Fibroblast of upper back skin (primary cell): ENCODE measurements around the gene SOAT2.
"Not testable (repeated sequence)": the region's sequence is repeated elsewhere in the genome, so short reads cannot be mapped to it uniquely, and the experiment has no call there.

ENCODE experiments used
- DNase-seq: peaks from one replicate; pipeline ENCODE4 v3.0.0-alpha.2; 2013

Gene SOAT2

DNA sequence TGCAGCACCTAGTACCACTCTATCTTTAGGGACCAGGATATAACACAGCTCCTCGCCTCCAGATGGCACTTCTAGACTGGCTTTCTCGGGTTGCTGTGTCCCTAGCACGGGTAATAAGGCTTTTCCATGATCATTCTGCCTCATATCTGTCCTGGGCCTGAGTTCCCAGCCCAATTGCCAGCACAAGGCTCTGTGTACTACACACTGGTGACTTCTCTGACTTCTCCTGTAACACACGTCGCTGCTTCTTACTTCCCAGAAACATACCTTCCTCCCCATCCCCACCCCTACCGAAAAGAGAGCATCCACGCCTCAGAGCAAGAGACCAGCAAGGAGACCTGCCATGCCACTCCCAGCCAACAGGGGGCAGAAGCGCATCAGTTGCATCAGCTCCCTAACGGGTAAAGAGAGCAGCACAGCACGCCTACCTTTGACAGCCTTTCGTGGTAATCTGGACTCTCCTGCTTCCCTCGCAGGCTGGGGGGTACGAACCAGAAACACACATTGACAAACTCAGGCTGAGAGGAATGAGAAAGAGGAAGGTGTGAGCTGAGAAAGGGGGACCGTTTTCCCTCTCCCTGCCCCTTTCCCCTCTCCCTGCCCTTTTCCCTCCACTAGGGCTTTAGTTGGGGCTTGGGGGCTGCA lies 56.0 kb downstream of the SOAT2 start:
- DNase-seq: peak; percentile 84

DNA sequence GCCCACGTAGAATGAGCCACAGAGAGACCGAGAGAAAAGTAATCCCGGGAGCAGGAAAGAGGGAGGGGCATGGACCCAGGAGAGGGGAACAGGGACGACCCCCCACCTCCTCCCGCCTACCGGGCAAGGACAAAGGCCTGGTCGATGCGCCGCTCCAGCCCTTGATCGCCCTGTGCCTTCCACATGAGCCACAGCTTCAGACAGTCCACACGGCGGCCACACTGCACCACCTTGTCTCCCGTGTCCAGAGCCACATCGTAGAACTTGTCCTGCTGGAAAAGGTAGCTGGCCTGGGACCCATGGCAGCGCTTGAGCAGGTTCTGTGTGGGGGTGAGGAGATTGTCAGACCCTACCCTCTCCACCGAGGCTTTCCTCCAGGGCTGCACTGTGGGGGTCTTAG lies 56.7 kb downstream of the SOAT2 start:
- DNase-seq: no peak

DNA sequence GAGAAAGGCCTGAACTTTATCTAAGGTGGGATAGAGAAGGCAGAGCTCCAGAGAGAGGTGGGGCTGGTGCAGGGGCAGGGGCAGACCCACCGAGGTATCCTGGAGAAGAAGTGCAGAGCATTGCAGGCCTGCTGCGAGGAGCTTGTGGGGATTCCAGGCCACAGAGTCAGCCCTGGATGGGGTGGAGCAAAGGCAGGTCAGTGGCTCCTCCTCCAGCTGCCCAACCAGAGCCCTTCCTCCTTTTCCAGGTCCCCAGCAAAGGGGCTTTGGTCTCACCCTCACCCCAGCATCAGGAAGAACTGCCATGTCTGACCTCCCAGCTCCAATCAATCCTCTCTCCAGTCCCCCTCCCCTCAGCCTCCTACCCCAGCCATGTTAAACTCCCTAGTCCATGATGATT lies 57.4 kb downstream of the SOAT2 start:
- no peak for DNase-seq

DNA sequence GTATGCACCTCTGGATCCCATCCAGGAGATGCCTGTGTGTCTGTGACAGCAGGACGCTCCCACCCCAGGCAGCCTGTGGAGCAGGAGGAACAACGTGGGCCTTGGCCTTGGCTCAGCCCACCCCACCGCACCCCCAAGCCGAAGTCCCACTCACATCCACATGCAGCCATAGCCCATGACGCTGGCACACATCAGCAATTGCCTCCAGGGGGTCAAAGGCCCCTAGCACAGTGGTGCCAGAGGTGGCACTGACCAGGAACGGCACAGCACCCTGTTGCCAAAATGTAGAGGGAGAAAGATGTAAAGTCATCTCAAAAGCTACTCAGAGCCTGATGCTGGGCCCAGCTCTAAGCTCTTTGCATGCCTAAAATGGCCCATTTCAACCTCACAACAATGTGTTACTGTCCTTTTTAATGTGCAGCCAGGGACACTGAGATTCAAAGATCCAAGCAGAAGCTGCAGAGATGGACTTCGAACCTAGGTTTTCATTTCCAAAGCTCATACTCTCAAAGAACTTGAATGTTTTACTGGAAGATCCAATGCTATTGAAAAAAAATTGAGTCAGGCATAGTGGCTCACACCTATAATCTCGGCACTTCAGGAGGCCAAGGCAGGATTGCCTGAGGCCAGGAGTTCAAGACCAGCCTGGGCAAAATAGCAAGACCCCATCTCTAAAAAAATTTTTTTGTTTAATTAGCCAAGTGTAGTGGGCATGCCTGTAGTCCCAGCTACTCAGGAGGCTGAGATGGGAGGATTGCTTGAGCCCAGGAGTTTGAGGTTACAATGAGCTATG lies 58.0 kb downstream of the SOAT2 start:
- DNase-seq: no peak

DNA sequence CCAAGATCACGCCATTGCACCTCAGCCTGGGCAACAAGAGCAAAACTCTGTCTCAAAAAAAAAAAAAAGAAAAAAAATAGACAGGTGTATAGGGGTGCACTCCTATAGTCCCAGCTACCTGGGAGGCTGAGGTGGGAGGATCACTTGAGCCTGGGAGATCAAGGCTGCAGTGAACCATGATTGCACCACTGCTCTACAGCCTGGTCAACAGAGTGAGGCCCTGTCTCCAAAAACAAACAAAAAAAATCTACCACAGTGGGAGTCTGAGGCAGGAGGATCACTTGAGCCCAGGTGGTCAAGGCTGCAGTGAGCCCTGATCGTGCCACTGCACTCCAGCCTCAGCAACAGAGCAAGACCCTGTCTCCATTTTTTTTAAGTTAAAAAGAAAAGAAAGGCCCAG lies 59.7 kb downstream of the SOAT2 start:
- DNase-seq: not testable (repeated sequence)

DNA sequence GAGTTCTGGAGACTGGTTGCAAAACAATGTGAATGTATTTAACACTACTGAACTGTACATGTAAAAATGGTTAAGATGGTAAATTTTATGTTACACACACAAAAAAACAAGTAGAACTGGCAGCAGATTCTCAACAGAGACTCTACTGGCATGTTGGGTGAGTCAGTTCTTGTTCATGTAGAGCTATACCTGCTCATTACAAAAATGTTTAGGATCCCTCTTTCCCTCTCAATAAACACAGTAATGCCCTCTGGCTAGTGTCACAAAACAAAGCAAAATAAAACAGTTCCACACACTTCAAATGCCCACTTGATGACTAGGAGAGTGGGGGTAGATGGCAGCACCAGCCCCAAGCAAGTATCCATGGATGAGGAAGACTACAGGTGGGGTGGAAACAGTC lies 63.6 kb downstream of the SOAT2 start:
- no peak for DNase-seq

DNA sequence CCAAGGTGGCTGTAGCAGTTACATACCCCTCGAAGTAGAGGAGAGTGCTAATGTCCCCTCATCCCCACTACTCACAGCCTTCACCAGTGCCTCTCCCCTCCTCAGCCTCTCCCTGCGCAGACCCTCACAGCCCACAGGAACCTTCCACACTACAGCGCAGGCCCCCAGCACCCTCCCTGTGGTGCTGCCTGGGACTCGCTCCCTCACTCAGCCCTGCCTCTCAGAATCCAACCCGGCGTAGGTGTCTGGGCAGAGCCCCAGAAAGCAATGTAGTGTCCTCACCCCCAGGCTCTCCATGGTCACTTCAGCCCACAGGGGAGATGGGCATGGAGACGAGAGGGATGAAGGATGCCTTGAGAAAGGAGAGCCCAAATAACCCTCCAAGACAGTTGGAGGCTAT lies 66.4 kb downstream of the SOAT2 start:
- no peak for DNase-seq

DNA sequence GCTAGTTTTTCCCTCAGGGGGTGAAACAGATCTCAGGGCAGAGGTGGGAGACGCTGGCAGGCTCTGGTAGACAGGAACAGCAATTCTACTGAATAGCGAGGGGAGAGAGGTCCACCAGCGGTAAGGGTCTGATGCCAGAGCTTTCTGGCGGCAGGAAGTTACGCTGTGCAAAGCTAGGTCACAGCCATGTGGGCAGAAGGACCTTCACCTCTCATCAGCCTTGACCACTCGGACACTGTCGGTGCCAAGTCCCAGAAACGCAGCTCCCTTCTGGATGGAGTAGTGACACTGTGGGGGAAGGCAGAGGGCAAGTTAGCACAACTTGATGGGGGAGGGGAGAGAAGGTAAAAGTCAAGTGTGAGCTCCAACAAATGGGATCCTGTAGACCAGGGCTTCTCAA lies 66.9 kb downstream of the SOAT2 start:
- no peak for DNase-seq

DNA sequence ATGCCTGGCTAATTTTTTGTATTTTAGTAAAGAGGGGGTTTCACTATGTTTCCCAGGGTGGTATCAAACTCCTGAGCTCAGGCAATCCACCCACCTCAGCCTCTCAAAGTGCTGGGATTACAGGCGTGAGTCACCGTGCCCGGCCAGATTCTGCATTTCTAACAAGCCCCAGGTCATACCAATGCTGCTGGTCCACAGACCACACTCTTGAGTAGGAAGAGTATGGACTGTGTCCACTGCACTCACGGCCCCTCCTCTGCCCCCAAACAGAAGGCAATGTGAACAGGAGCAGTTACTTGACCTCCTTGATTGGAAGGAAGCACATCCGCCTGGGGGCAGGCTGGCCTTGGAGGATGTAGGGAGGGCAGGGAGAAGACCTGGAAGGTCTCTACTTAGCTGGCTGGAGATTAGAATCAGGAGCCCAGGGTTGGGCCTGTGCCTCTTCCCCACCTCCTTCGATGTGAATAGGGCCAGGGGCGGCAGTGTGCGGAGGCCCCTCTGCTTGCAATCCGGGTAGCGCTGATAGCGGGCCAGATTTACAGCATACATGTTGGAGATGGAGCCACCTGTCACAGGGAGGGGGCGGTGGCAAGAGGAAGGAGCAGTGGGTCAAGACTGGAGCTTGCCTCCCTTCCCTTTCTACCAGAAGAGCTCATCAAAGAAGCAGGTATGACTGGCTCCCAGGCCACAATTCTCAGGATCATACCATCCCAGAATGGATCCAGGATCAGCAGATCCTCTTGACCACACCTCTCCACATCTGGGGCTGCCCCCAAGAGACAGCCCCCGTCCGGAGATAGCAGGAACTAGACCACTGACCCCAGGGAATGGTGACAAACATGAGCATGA lies 67.8 kb downstream of the SOAT2 start:
- DNase-seq: no peak

DNA sequence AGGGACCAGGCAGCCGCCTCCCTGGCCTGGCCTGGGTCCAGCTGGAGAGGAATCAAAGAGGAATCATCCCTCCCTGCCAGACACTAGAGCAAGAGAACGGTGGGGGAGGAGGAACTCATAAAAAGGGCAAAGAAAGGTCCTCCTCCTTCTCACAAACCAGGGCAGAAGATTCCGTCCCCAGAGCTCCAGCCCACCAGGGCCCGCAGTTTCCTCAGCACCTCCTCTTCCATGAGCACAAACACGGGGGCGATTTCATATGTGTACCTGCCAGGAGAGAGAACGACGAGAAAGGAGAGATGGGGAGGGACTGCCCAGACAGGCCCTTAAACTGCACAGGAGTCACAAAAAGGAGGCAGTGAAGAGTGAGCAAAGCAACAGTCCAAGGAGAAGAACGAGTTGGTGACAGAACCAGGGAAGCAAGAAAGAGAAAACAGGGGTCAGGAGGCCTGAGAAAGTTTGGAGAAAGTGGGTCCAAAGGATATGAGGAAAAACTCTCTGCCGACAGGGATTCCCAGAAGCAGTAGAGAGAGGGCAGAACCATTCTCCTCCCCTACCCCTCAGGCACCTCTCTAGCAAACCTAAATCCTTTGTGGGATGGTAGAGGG lies 68.5 kb downstream of the SOAT2 start:
- DNase-seq: peak; percentile 32

DNA sequence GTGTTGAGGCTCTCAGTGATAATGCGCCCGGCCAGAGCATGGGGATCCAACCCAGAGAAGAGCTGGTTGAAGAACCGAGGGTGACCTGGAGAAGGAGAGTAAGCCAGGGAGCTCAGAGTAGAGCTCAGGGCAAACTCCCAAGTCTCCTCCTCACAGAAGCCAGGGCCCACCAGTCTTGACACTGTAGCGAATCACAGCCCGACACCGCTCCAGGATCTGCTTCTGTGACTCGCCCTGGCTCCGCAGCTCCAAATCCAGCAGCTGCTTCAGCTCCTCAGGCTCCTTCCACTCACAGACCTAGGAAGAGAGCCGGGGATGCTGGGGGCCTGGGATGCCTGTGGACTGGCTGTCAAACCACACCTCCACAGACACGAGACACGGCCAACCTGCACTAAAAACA lies 69.1 kb downstream of the SOAT2 start:
- peak; percentile 83 for DNase-seq

DNA sequence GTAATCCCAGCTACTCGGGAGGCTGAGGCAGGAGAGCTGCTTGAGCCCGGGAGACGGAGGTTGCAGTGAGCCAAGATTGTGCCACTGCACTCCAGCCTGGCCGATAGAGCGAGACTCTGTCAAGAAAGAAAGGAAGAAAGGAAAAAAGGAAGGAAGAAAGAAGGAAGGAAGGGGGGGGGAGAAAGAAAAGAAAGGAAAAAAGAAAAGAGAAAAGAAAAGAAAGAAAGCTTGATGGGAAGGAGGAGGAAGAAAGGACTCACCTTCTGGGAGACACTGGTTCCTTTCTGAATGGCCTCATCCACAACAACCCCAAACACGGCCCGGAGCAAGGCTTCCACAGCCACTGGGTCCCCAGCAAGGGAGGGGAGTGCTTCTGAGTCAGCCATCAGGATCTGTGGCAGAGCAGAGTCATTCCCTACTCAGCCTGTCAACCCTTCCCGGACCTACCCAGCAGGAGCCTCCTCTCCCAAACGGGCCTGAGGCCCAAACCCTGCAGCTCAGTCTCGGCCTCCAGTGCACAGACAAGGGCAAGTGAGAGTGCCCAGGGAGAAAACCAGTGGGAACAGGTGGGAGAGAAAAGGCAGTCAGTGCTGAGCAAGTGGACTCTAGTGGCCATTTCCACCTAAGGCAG lies 69.9 kb downstream of the SOAT2 start:
- DNase-seq: peak; percentile 18
